ENCODE results near the gene CC2D1A. TPM values are rescaled to one million over a fixed set of nuclear protein-coding genes. Genes with fewer than 3 reads are reported as not detected.

CC2D1A gene
- total RNA-seq, 1 donor from 2014 or later, result 22.6 TPM

DNA sequence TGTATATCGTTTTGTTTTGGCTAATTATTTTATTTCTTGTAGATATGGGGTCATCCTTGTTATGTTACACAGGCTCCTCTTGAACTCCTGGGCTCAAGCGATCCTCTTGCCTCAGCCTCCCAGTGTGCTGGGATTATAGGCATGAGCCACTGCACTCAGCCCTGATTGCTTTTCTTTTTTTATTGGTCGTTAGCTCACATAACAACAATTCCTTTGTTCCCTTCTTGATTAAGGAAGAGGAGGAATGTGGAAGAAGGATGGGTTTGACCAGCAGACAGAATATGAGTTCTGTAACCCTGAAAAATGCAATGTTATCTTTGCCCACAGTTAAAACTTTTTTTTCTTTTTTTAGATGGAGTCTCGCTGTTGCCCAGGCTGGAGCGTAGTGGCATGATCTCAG is 11.4 kb upstream of the CC2D1A start:
- Mint-ChIP-seq H3K36me3 (ENCODE audit: low read depth, unreplicated experiment) (peaks cover 1% of the 10 kb centered on the region), H3K27ac (ENCODE audit: unreplicated experiment) (no peak overlapping the region), H3K4me3 (ENCODE audit: unreplicated experiment) (no peak overlapping the region), H3K9me3 (ENCODE audit: unreplicated experiment) (no peaks in the 10 kb centered on the region), H3K27me3 (ENCODE audit: low read depth, unreplicated experiment) (peaks cover 8% of the 10 kb centered on the region), H3K4me1 (ENCODE audit: low read depth, unreplicated experiment) (no peaks in the 10 kb centered on the region)
- no peak overlapping the region for H2AFZ ChIP-seq (ENCODE audit: low read depth, low read length)
- H3K27ac ChIP-seq (ENCODE audit: low read depth, low read length), result no peak overlapping the region
- no peaks in the 10 kb centered on the region for H3K27me3 ChIP-seq (ENCODE audit: insufficient read depth, low read length)
- H3K4me3 ChIP-seq (ENCODE audit: insufficient read depth, low read depth, low read length), result no peak overlapping the region
- no peak for DNase-seq (ENCODE audit: low read depth)
- TF ChIP-seq CTCF (IDR thresholded peaks at IDR 0.05; ENCODE audit: insufficient read depth, low read depth, low read length) (no peak), EZH2 (IDR thresholded peaks at IDR 0.05; ENCODE audit: insufficient read depth, low read length) (no peak)
- H3K4me2 ChIP-seq (ENCODE audit: low read length), result no peak overlapping the region
- no peaks in the 10 kb centered on the region for H3K79me2 ChIP-seq (ENCODE audit: insufficient read depth, low read length)
- H3K4me1 ChIP-seq (ENCODE audit: insufficient read depth, low read length), result no peaks in the 10 kb centered on the region
- H4K20me1 ChIP-seq (ENCODE audit: insufficient read depth, low read length), result no peaks in the 10 kb centered on the region
- no peak overlapping the region for H3K9ac ChIP-seq (ENCODE audit: low read length)
- FAIRE-seq, result no peak
- no peaks in the 10 kb centered on the region for H3K36me3 ChIP-seq (ENCODE audit: insufficient read depth, low read length)
- H3K9me3 ChIP-seq (ENCODE audit: insufficient read depth, low read depth, low read length), result no peaks in the 10 kb centered on the region

- Histone ChIP-seq H4K20me1 (ENCODE audit: insufficient read depth, low read length) (no peaks in the 10 kb centered on the region), H3K27me3 (ENCODE audit: insufficient read depth, low read length) (no peaks in the 10 kb centered on the region), H3K4me1 (ENCODE audit: insufficient read depth, low read length) (no peaks in the 10 kb centered on the region), H3K36me3 (ENCODE audit: insufficient read depth, low read length) (no peaks in the 10 kb centered on the region), H3K9ac (ENCODE audit: low read length) (no peak overlapping the region), H3K9me3 (ENCODE audit: insufficient read depth, low read depth, low read length) (no peaks in the 10 kb centered on the region), H3K27ac (ENCODE audit: low read depth, low read length) (no peak overlapping the region), H2AFZ (ENCODE audit: low read depth, low read length) (no peak overlapping the region), H3K4me3 (ENCODE audit: insufficient read depth, low read depth, low read length) (no peak overlapping the region), H3K79me2 (ENCODE audit: insufficient read depth, low read length) (no peaks in the 10 kb centered on the region), H3K4me2 (ENCODE audit: low read length) (no peak overlapping the region)
- H3K27me3 Mint-ChIP-seq (ENCODE audit: low read depth, unreplicated experiment), result peaks cover 5% of the 10 kb centered on the region
- no peaks in the 10 kb centered on the region for H3K36me3 Mint-ChIP-seq (ENCODE audit: low read depth, unreplicated experiment)
- no peak overlapping the region for H3K27ac Mint-ChIP-seq (ENCODE audit: unreplicated experiment)
- no peaks in the 10 kb centered on the region for H3K4me1 Mint-ChIP-seq (ENCODE audit: low read depth, unreplicated experiment)
- DNase-seq (ENCODE audit: low read depth) (no peak), FAIRE-seq (no peak)
- no peaks in the 10 kb centered on the region for H3K9me3 Mint-ChIP-seq (ENCODE audit: unreplicated experiment)
- TF ChIP-seq EZH2 (IDR thresholded peaks at IDR 0.05; ENCODE audit: insufficient read depth, low read length) (no peak), CTCF (IDR thresholded peaks at IDR 0.05; ENCODE audit: insufficient read depth, low read depth, low read length) (no peak)
- H3K4me3 Mint-ChIP-seq (ENCODE audit: unreplicated experiment), result no peak overlapping the region
These were observed 9.8 kb upstream of the CC2D1A start for GRCh38 chr19:13896227-13896626.

DNA sequence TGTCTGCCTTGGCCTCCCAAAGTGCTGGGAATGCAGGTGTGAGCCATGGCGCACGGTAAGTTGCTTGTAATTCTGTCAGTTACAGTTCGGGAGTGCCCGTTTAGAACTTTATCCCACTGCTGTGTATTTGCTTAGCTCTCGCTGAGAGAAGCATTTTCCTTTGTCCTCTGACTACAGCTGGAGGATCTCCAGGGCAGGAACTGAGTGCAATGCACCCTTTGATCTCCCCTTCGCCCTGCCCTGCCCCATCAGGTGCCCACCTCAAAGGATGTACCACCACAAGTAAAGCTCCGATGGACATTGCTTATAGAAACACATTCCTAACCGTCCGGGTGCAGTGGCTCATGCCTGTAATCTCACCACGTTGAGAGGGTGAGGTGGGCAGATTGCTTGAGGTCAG is 6.6 kb upstream of the CC2D1A start:
- Histone ChIP-seq H3K27me3 (ENCODE audit: insufficient read depth, low read length) (no peaks in the 10 kb centered on the region), H3K4me3 (ENCODE audit: insufficient read depth, low read depth, low read length) (no peak overlapping the region), H2AFZ (ENCODE audit: low read depth, low read length) (no peak overlapping the region), H3K27ac (ENCODE audit: low read depth, low read length) (no peak overlapping the region), H3K4me1 (ENCODE audit: insufficient read depth, low read length) (no peaks in the 10 kb centered on the region), H3K9ac (ENCODE audit: low read length) (no peak overlapping the region), H3K79me2 (ENCODE audit: insufficient read depth, low read length) (no peaks in the 10 kb centered on the region), H3K4me2 (ENCODE audit: low read length) (no peak overlapping the region), H3K9me3 (ENCODE audit: insufficient read depth, low read depth, low read length) (no peaks in the 10 kb centered on the region), H3K36me3 (ENCODE audit: insufficient read depth, low read length) (no peaks in the 10 kb centered on the region), H4K20me1 (ENCODE audit: insufficient read depth, low read length) (no peaks in the 10 kb centered on the region)
- Mint-ChIP-seq H3K27me3 (ENCODE audit: low read depth, unreplicated experiment) (peaks cover 5% of the 10 kb centered on the region), H3K36me3 (ENCODE audit: low read depth, unreplicated experiment) (no peaks in the 10 kb centered on the region), H3K27ac (ENCODE audit: unreplicated experiment) (no peak overlapping the region), H3K4me1 (ENCODE audit: low read depth, unreplicated experiment) (no peaks in the 10 kb centered on the region), H3K9me3 (ENCODE audit: unreplicated experiment) (no peaks in the 10 kb centered on the region), H3K4me3 (ENCODE audit: unreplicated experiment) (no peak overlapping the region)
- TF ChIP-seq CTCF (IDR thresholded peaks at IDR 0.05; ENCODE audit: insufficient read depth, low read depth, low read length) (no peak), EZH2 (IDR thresholded peaks at IDR 0.05; ENCODE audit: insufficient read depth, low read length) (no peak)
- no peak for DNase-seq (ENCODE audit: low read depth)
- no peak for FAIRE-seq

Data from astrocyte (in vitro differentiated cells and primary cell).